HG02885 (cell line): Measurements from ENCODE around the gene BICD1.
A peak's percentile ranks its signal among the peaks of the same experiment; 100 is the strongest.

Experiments used
- ATAC-seq: cut with Tn5 transposase; IDR thresholded peaks from one replicate; pipeline ENCODE4 v1.9.1; 2021; ENCODE audit warnings: mild to moderate bottlenecking; ENCODE audit not compliant: unreplicated experiment, poor library complexity

The BICD1 gene

DNA sequence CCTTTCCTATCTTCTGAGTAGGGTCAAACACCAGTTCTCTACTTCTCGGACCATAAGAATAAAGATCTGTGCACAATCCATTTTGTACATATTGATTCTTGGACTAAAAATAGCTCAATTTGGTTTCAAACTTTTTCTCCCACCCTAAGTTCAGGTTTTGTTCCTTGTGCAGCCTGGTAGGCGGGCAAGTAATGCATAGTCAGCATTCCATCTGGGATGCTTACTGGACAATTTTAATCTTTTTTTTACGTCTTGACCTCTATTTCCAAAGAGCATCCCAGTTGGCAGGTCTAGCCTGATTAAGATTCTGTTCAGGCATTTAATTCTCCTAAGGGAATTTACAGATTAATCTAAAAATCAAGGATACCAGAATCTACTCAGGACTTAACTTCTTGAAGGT, 126.9 kb downstream of the BICD1 start:
- no peak for ATAC-seq

DNA sequence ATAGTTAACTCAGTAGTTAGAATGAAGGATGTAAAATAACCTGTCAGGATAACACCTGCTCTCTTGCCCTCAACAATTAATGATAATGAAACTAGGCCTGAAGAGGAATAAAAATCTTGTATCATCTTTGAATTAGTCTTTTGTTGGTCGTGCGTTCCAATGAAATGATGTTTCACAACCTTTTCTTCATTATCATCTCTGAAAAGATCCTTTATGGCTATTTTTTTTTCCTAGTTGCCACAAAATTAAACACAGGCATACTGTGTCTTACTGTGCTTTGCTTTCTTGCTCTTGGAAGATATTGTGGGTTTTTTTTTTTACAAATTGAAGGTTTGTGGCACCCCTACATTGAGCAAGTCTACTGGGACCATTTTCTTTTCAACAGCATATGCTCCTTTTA, 128.6 kb downstream of the BICD1 start:
- ATAC-seq = no peak

DNA sequence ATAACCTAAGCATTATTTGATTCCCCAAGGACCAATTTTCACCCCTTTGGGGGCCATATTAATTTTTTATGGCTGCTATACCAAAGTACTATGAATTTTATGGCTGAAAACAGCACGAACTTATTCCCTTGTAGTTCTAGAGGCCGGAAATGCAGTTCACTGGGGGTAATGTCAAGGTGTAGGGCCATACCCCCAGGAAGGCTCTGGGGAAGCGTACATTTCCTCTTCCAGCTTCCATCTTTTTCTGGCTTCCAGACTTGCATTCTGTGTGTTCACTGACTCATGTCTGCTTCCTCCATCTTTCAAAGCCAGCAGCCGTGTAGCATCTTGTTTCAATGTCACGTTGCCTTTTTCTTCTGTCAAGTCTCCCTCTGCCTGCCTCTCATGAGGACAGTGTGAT, 133.5 kb downstream of the BICD1 start:
- no peak for ATAC-seq

DNA sequence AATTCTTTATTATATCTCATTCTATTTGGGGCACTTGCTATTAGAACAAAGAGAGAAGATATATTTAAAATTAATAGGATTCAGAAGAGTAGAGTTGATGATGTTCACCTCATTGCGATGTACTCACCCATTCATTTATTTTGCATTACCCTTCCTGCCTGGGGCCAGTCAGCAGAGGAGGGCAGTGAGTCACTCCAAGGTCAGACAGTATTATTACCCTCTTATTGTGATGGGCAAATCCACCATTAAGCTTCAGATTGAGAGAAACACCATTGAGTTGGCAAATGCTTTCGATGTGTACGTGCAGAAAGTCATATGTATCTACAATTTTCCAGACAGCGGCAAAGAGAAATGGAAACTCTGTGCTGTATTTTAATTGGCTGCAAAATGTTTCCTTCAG, 134.2 kb downstream of the BICD1 start:
- no peak for ATAC-seq

DNA sequence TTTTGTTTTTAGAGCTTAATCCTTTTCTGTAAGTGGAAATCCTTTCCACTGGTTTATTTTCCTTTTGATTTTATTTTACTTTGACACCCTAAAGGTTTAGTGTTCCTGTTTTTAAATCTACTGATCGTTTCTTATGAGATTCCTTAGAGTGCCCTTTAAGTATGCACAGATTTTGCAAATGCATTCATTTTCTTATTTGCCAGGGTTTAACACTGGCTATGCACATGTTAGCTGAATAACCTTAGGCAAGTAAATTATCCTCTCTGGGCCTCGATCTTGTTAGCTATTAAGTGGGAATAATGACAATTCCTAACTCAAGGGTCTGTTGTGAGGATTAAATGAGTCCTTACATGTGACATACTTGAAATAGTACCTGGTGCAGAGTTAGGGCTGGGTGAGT, 136.0 kb downstream of the BICD1 start:
- no peak for ATAC-seq

DNA sequence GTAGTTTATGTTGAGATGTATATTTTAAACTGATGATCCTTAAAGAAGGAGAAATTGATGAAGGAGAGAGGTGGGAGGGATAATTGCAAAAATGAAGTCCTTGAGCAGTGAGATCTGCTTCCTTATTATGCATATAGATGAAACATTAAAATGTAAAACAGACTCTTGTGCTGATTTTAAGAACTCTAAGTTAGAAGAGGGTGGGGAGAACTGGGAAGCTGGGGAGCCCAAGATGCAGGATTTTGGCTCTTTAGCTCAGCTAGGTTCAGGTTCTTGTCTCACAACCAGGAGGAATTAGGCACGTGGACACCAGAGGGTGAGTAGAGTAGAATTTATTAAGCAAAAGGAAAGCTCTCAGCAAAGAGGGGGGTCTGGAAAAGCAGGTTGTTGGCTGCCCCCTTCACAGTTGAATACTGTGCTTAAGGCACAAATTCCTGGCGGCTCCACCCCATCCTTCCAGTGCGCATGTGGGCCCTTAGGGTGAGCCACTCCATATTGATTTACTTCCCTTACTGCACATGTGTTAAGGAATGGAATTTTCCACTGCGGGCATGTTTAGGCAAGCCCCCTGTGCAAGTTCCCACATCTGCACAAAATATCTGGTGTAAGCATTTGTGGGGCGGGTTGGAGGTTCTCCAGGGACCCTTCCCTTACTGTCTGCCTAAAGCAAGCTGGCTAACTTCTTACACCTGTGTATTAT, 141.9 kb downstream of the BICD1 start:
- ATAC-seq = no peak

DNA sequence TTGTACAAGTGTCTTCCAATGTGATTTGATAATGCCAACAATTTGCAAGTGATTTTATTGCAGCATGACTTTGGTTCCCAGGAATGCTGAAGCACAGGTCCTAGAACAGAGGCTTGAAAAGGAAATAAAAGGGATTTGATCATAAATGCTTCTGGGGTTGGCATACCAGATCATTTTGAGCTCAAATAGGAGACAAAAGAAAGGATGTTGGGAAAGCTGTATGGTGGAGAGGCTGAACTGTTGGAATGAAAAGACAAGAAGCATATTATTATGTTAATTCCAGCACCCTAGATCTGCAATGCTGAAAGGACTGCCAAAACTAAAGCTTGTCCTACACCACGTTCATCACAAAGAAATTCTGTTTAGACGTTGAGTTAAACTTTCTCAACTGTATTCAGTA, 143.1 kb downstream of the BICD1 start:
- ATAC-seq = no peak

DNA sequence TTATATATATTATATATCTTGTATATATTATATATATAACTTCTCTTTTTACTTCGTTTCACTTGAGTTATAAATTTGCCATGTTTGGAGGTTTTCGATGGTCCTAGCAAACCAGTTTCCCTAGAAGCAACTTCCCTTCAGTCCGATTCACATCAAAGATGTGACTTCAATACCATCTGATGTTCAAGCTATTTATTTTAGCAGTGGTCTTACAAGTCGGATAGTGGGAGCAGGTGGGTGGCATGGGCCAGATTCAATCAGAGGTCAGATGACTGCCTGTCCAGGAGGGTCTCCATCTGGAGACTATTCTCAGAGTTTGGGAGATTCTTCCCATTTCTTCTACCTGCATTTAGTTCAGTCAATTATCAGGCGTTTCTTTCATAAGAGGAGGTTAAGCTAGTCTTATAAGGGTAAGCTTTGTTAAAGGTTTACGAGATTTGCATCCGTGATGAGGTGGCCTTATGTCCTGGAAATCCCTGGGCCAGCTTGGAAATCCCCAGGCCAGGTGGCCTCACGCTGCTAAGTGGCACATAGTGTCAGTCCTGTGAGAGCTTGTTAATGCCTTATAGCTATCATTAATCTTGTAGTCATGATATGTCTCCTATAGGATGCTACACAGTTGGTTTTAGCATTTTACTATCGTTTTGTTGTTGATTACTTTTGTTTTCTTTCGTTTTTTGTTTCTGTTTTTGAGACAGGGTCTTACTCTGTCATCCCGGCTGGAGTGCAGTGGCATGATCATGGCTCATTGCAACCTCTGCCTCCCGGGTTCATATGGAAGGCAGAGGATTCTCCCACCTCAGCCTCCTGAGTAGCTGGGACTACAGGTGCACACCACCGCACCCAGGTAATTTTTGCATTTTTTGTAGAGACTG, 145.8 kb downstream of the BICD1 start:
- ATAC-seq = peak; percentile 89

DNA sequence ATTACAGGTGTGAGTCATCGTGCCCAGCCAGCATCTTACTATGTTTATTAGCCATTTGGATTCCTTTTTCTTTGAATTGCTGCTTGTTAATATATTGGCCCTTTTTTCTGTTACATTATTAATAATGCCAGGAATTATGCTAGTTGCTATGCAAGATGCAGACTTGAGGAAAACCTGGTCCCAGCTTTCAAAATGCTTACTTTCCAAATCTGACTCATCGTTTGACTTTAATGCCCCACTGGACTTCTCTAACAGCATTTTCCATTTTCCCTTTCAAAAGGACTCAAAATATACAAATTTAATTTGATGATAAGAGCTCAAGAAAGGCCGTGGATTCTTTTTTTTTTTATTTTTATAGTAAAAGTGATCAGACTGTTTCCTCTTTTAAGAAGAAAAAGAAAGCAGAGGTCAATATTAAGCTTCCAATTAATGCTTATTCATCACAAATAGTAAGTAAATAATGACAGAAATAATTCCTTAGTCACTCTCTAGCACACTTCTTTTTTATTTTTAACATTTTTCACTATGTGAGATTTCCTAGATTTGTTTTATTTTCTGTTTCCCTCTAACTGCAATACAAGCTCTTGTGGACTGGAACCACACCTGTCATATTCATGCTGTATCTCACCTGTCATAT, 146.6 kb downstream of the BICD1 start:
- no peak for ATAC-seq

DNA sequence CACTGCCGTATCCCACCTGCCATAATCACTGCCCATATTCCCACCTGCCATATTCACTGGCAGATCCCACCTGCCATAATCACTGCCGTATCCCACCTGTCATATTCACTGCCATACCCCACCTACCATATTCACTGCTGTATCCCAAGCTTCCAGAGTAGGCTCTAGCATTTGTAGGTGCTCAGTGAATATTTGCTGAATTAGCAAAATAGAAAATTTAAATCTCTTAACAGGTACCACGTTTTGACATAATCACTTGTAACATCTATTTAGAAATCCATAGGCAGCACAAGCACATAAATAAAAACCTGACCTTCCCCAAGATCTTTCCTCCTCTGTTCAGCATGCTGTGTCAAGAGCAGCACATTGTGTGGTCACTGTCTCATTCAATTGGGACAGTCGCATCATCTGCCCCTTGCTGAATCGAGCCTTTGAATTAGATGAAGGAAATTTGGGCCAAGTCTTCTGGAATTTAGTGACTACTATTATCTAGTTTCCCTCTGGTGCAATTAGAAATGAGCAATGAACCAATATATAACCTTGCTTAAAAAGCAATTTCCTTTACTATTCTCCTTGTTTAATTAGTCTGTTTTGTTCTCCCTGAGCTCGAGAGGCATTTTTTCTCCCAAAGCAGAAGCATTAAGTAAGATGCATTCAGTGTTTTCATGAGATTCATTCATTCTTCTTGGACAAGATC, 147.8 kb downstream of the BICD1 start:
- no peak for ATAC-seq

DNA sequence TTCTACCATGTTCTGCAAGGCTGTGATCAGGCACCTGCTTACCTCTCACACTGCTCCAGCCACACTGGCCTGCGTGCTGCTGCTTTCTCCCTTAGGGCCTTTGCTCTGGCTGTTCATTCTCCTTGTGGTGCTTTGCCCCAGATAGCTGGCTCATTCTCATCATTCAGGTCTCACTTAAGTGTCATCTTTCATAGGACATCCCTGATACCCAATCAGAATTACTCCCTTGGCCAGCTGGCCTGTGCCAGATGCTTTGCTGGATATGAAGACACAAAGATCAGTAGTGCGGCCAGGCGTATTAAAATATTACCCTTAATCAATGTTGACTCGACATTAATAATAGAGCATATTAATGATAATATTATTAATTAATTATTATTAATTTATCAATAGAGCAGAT, 148.9 kb downstream of the BICD1 start:
- ATAC-seq = no peak

DNA sequence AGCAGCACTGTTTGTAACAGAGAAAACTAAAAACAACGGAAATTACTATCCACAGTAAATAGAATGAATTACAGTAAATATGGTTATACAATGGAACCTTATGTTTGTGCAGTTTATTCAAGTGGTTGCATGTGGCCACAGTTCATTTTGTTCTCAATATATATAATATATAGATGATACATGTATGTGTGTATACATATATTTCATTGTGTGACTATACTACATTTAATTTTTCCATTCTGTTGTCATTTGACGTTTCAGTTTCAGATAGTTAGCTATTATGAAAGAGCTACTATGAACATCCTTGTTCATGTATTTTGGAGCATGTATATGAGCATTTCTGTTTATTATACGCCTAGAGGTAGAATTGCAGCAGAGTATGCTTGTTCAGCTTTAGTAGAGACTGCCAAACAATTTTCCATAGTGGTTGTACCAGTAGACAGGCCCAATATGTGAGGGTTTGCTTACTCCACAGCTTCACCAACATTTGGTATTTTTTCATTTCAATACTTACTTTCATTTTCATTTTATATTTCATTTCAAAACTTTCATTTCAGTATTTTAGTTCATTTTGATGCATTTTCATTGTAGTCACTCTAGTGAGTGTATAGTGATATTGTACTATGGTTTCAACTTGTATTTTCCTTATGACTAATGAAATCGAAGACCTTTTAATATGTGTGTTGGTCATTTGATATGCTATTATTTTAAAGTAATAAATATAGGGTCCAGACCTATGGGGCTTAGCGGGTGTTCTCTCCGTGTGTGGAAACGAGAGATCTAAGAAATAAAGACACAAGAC, 151.2 kb downstream of the BICD1 start:
- no peak for ATAC-seq

DNA sequence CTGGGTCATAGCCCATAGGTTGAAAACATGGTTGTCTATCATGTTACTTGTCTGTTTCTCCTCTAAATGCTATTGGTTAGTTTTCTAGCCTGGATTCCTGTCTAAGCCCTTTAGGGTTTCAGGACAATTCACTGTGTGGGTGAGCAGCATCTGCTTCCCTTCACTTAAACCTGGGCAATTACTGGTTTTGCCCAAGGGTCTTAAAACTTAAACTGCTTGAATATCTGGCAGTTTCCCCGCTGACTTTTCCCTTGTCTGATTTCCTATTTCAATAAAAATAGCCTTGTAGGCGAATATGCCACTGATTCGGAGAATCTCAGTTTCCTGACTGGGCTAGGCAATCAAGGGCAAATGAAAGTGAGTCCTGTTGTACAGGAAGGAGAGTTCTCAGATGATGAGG, 154.0 kb downstream of the BICD1 start:
- no peak for ATAC-seq

DNA sequence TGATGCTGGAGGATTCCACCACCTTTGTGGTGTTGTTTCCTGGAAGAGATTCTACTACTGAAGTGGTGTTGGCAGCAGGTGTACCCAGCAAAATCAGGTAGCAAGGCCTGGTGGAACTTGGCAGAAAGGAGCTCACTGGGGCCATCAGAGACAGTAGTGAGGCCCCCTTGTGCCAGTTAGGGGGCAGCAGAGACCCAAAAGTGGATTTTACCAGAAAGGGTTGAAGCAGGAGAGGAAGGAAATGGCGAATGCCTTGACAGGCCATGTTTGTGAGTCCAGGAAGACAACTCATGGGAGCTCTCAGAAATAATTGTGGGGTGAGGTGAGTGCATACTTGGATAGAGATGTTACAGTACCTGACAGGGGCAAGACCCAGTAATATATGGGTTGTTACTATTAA, 155.0 kb downstream of the BICD1 start:
- ATAC-seq = no peak

DNA sequence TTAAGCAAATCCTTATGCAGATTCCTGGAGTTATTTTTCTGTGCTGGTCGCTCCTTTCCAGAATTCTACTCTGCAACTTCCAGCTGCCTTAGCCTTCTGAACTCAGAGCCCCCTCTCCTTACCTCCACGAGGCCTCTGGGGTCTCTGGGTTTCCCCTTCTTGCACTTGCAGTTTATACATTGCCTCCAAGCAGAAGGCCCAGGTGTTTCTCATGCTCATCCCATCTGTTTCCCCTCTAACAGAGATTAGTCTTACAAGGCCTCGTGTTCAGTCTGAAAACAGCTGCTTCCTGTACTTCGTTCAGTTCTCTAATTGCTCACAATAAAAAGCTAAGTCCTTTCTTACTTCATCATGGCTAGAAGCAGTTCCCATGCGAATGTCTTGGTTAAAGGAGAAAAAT, 158.3 kb downstream of the BICD1 start:
- peak; percentile 75 for ATAC-seq

DNA sequence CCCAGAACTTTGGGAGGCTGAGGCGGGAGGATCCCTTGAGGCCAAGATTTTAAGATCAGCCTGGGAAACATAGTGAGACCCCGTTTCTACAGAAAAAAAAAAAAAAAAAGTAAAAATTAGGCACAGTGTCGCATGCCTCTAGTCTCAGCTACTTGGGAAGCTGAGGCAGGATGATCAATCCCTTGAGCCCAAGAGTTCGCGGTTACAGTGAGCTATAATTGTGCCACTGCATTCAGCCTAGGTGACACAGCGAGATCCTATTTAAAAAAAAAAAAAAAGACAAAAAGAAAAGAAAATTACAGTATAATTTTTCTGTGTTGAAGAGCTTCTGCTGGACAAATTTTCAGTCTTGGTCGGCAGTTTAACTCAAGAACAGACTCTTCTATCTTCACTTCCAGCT, 158.8 kb downstream of the BICD1 start:
- ATAC-seq = no peak

DNA sequence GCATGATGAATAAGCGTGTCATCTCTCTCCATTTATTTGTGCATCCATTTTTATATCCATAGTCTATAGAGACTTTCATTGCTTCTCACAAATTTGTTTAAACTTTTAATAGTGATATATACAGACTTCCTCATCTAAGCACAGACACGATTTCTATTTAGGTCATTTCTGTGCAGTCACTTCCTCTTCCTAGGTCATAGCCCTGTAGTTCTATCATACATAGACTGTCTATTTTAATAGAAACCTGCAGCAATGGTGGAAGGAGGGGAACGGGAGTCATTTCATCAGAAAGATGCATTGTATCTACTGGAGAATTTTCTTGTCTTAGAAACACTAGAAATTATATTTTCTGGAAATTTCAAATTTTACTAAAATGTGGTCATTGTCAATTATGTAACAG, 159.3 kb downstream of the BICD1 start:
- ATAC-seq = peak; percentile 78

DNA sequence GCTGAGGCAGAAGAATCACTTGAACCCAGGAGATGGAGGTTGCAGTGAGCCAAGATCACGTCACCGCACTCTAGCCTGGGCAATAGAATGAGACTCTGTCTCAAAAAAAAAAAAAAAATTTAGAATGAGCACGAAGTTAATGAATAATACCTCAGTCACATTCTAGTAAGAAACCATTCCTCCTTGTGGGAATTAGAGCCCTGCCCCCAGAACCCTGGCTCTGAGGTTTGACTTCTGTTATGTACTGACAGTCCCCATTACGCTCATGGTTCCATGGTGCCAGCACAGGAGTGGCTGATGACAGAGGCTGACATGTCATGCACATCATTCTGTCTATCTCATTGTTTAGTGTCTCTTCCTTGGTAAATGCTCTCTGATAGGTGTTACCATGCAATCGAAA, 160.1 kb downstream of the BICD1 start:
- no peak for ATAC-seq

DNA sequence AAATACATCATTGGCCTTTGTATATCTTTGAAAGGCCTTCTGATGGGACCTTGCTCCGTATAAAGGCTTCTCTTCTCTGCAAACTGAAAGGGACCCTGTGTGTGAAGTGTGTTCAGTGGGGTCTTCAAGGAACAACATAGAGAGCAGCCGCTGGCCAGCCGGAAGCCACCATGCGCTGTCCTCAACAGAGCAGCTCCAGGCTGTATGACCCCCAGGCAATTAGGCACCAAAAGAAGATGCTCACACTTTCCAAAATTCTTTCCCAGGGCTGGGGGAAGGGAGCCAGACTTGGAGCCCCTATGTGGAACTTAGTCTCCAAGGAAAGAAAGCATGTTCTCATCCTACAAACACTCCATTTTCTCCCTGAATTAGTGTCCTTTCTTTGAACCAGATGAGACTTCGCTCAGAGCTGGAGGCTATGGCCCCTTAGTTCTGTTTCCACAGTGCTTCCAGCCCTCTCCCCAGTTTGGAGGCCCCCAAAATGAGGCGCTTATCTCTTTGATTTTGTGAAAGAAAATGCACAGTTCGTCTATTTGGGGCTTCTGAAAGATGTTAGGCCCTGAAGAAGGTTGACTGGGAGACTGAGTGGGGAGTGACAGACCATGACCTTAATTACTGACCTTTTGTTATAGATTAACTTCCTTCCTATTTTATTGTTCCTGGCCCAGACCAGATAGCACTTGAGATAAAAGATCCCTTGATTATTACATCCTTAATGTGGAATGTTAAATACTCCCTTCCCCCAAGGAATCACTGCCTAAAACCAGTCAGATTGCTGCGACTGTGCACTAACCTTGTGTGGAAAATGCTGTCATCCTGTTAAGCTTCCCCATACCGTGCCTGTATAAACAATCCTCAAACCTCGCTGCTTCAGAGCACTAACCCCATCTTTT, 164.4 kb downstream of the BICD1 start:
- no peak for ATAC-seq
